HG03095 (cell line): ENCODE measurements around the gene TIGD2.

Experiments used
- ATAC-seq: cut with Tn5 transposase; IDR thresholded peaks from one replicate; pipeline ENCODE4 v1.9.1; 2021; ENCODE audit warnings: moderate library complexity; ENCODE audit not compliant: unreplicated experiment

Gene TIGD2

GRCh38 chr4:89160806-89161205, 49.5 kb downstream of the TIGD2 start:
- no peak for ATAC-seq

- no peak for ATAC-seq
Observed at GRCh38 chr4:89161841-89162240, 50.5 kb downstream of the TIGD2 start.

- ATAC-seq: no peak
Observed at GRCh38 chr4:89162496-89162895, 51.2 kb downstream of the TIGD2 start.

GRCh38 chr4:89162987-89163386, 51.7 kb downstream of the TIGD2 start:
- ATAC-seq: no peak

- no peak for ATAC-seq
Observed at GRCh38 chr4:89164400-89164799, 53.1 kb downstream of the TIGD2 start.
